ENCODE measurements around the gene ABRACL. TPM values are rescaled to one million over a fixed set of nuclear protein-coding genes. Genes with fewer than 3 reads are reported as not detected.

Gene ABRACL
- total and polyA plus RNA-seq, 2 donors (not counting 1 experiment from before 2014, with no cell fraction given), result 13.6 to 22.6 TPM

DNA sequence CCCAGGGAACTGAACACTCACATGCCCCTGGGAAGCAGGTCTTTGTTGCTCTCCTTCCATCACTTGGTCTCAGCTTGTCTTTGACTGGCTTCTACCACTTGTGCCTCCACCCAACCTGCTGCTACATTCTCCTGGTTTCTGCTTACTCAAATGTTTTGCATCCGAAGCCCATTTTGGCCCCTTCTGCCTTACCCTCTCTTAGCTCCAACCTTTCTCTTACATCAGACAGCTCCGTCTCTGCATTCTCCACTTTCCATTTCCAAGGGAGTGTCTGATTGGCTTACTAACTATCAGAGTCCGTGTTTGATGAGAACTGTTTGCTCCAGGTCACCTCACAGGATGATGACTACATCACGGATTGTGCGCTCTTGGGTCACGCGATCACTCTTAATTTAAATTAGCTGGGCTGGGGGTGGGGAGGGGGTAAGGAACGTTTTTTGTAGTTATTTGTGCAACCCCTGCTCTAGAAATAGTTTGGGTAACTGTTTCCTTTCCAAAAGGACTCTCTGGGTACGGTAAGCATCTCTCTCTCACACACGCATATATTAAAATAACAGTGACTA is 844 bp upstream of the ABRACL start:
- TF ChIP-seq, protein P1, sequence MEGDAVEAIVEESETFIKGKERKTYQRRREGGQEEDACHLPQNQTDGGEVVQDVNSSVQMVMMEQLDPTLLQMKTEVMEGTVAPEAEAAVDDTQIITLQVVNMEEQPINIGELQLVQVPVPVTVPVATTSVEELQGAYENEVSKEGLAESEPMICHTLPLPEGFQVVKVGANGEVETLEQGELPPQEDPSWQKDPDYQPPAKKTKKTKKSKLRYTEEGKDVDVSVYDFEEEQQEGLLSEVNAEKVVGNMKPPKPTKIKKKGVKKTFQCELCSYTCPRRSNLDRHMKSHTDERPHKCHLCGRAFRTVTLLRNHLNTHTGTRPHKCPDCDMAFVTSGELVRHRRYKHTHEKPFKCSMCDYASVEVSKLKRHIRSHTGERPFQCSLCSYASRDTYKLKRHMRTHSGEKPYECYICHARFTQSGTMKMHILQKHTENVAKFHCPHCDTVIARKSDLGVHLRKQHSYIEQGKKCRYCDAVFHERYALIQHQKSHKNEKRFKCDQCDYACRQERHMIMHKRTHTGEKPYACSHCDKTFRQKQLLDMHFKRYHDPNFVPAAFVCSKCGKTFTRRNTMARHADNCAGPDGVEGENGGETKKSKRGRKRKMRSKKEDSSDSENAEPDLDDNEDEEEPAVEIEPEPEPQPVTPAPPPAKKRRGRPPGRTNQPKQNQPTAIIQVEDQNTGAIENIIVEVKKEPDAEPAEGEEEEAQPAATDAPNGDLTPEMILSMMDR (IDR thresholded peaks at IDR 0.05), result no peak
- TF ChIP-seq EZH2 (IDR thresholded peaks at IDR 0.05; ENCODE audit: borderline replicate concordance, insufficient read depth, low read depth, low read length, poor library complexity, severe bottlenecking), result no peak
- Histone ChIP-seq H3K36me3 (replicated peaks in 1 of 2; ENCODE audit: control extremely low read depth in 1 of 2, control insufficient read depth in 1 of 2, extremely low read depth in 1 of 2, insufficient read depth in 2 of 2, low read length in 1 of 2) (no peaks in the 10 kb centered on the region), H4K20me1 (ENCODE audit: control insufficient read depth, insufficient read depth, low read length, poor library complexity, severe bottlenecking) (peaks cover 6% of the 10 kb centered on the region), H3K27me3 (replicated peaks in 1 of 4; ENCODE audit: control extremely low read depth in 1 of 4, control insufficient read depth in 3 of 4, insufficient read depth in 4 of 4, low read length in 3 of 4) (no peaks in the 10 kb centered on the region), H3K4me1 (ENCODE audit: control insufficient read depth in 2 of 2, insufficient read depth in 2 of 2, low read length in 2 of 2) (peaks cover 27 to 28% of the 10 kb centered on the region in 2 donors), H3K4me2 (replicated peaks; ENCODE audit: low read depth, low read length, poor library complexity, severe bottlenecking) (peak overlapping the region; percentile 95), H3K9ac (ENCODE audit: low read length) (peak overlapping the region; percentile 97), H2AFZ (ENCODE audit: insufficient read depth, low read depth, low read length, poor library complexity, severe bottlenecking) (peak overlapping the region; percentile 96), H3K9me3 (ENCODE audit: control extremely low read depth in 1 of 3, control insufficient read depth in 2 of 3, insufficient read depth in 1 of 3, low read length in 2 of 3) (no peaks in the 10 kb centered on the region), H3K79me2 (ENCODE audit: control insufficient read depth, insufficient read depth, low read length) (peaks cover 46% of the 10 kb centered on the region), H3K27ac (ENCODE audit: low read length in 2 of 2) (peak overlapping the region; percentile 87 to 92), H3K4me3 (ENCODE audit: control extremely low read depth in 1 of 5, extremely low read depth in 1 of 5, insufficient read depth in 1 of 5, low read depth in 2 of 5, low read length in 4 of 5) (peak overlapping the region; percentile 84 to 100 (median 89))
- H3K27ac Mint-ChIP-seq, result peak overlapping the region; percentile 94
- no peak for ATAC-seq (ENCODE audit: low read depth)
- H3K9me3 Mint-ChIP-seq (ENCODE audit: insufficient read depth), result no peaks in the 10 kb centered on the region
- ChIA-PET CTCF (interaction anchor here (1.2 kb wide), 2 partner anchors 212 to 348 kb away, joined by 3 read pairs; no protein-coding TSS in a partner anchor), POLR2A (no interaction called here)
- H3K27me3 Mint-ChIP-seq, result no peaks in the 10 kb centered on the region
- no peak overlapping the region for H3K4me3 Mint-ChIP-seq
- peaks cover 16% of the 10 kb centered on the region for H3K4me1 Mint-ChIP-seq
- WGBS (ENCODE audit: insufficient coverage), result 18% methylated on average over 2 of the region's 10 CpGs
- intact Hi-C loops (cut with micrococcal nuclease), result loop anchor here (2.0 to 10.0 kb wide), 2 partner anchors 337 to 623 kb away; partner anchors contain the start of gene HEBP2
- DNase-seq, result peak; percentile 48

DNA sequence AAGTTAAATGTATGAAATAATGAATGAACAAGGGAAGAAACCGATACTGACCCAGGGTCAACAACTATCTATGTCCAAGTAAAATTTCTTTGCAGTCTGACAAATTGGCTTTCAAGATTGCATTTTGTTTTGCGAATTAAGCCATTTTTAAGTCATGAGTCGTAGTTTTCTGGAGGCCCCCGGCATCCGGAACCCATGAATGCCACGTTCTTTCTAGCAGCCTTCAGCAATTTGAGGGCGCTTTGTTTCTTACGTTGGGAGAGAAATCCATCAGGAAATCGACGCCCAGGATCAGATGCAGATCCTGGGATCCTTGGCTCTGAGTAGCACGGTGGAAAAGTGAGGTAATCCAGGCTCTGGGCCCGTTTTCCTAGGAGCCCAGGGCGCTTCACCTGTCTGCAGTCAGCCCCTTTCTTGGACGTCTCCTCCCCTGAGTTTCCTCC is 309 bp upstream of the ABRACL start:
- H3K9me3 ChIP-seq (ENCODE audit: control extremely low read depth in 1 of 3, control insufficient read depth in 2 of 3, insufficient read depth in 1 of 3, low read length in 2 of 3), result no peaks in the 10 kb centered on the region
- CTCF ChIA-PET, result interaction anchor here (1.2 to 1.6 kb wide), 2 partner anchors 213 to 342 kb away, joined by 3 to 4 read pairs; no protein-coding TSS in a partner anchor
- H3K27me3 ChIP-seq (replicated peaks in 1 of 4; ENCODE audit: control extremely low read depth in 1 of 4, control insufficient read depth in 3 of 4, insufficient read depth in 4 of 4, low read length in 3 of 4), result no peaks in the 10 kb centered on the region
- peak overlapping the region; percentile 97 for H3K9ac ChIP-seq (ENCODE audit: low read length)
- peak overlapping the region; percentile 95 for H3K4me2 ChIP-seq (replicated peaks; ENCODE audit: low read depth, low read length, poor library complexity, severe bottlenecking)
- ATAC-seq (ENCODE audit: low read depth) (no peak), DNase-seq (no peak)
- 1% methylated on average over 11 of the region's 14 CpGs for WGBS (ENCODE audit: insufficient coverage)
- intact Hi-C loops (cut with micrococcal nuclease), result loop anchor here (2.0 to 10.0 kb wide), 2 partner anchors 337 to 623 kb away; partner anchors contain the start of gene HEBP2
- peaks cover 51% of the 10 kb centered on the region for H3K79me2 ChIP-seq (ENCODE audit: control insufficient read depth, insufficient read depth, low read length)
- Mint-ChIP-seq H3K4me1 (peaks cover 16% of the 10 kb centered on the region), H3K9me3 (ENCODE audit: insufficient read depth) (no peaks in the 10 kb centered on the region), H3K4me3 (no peak overlapping the region), H3K27me3 (no peaks in the 10 kb centered on the region), H3K27ac (peak overlapping the region; percentile 94)
- POLR2A ChIA-PET, result interaction anchor here (1.0 kb wide), 1 partner anchor 255 kb away, joined by 3 read pairs; the partner anchor contains the start of gene CCDC28A
- TF ChIP-seq, protein P1 (IDR thresholded peaks at IDR 0.05), result no peak
- no peak for TF ChIP-seq EZH2 (IDR thresholded peaks at IDR 0.05; ENCODE audit: borderline replicate concordance, insufficient read depth, low read depth, low read length, poor library complexity, severe bottlenecking)
- H3K36me3 ChIP-seq (replicated peaks in 1 of 2; ENCODE audit: control extremely low read depth in 1 of 2, control insufficient read depth in 1 of 2, extremely low read depth in 1 of 2, insufficient read depth in 2 of 2, low read length in 1 of 2), result peaks cover 0 to 1% of the 10 kb centered on the region in 2 experiments
- H3K4me1 ChIP-seq (ENCODE audit: control insufficient read depth in 2 of 2, insufficient read depth in 2 of 2, low read length in 2 of 2), result peaks cover 27 to 28% of the 10 kb centered on the region in 2 donors
- peak overlapping the region; percentile 84 to 100 (median 89) for H3K4me3 ChIP-seq (ENCODE audit: control extremely low read depth in 1 of 5, extremely low read depth in 1 of 5, insufficient read depth in 1 of 5, low read depth in 2 of 5, low read length in 4 of 5)
- peaks cover 11% of the 10 kb centered on the region for H4K20me1 ChIP-seq (ENCODE audit: control insufficient read depth, insufficient read depth, low read length, poor library complexity, severe bottlenecking)
- peak overlapping the region; percentile 87 to 92 for H3K27ac ChIP-seq (ENCODE audit: low read length in 2 of 2)
- peak overlapping the region; percentile 96 for H2AFZ ChIP-seq (ENCODE audit: insufficient read depth, low read depth, low read length, poor library complexity, severe bottlenecking)
